ENCODE results near the gene TBC1D14.

DNA sequence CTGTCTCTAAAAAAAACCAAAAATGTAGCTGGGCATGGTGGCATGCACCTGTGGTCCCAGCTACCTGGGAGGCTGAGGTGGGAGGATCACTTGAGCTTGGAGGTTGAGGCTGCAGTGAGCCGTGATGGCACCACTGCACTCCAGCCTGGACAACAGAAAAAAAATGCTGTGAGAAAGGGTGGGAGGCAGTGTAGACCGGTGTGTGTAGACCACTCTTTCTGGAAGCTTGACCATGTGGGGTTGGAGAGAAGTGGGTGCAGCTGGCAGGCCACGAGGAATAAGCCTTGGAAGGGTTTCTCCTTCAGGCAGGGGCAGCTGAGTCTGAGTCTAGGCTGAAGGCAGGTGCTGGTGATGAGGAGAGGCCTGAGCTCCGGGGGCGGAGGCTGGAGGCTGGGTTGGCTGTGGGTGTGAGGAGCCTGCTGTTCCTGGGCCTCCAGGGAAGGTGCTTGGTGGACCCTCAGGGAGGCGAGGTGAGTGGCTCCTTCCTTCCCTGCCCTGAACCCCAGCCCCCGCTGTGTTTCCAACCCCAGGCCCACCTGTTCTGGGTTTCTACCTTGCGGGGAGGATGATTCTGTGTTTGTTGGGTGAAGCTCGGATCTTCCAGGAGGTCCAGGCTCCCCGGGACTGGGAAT lies 9.3 kb upstream of the TBC1D14 start:
- TF ChIP-seq, protein P1, sequence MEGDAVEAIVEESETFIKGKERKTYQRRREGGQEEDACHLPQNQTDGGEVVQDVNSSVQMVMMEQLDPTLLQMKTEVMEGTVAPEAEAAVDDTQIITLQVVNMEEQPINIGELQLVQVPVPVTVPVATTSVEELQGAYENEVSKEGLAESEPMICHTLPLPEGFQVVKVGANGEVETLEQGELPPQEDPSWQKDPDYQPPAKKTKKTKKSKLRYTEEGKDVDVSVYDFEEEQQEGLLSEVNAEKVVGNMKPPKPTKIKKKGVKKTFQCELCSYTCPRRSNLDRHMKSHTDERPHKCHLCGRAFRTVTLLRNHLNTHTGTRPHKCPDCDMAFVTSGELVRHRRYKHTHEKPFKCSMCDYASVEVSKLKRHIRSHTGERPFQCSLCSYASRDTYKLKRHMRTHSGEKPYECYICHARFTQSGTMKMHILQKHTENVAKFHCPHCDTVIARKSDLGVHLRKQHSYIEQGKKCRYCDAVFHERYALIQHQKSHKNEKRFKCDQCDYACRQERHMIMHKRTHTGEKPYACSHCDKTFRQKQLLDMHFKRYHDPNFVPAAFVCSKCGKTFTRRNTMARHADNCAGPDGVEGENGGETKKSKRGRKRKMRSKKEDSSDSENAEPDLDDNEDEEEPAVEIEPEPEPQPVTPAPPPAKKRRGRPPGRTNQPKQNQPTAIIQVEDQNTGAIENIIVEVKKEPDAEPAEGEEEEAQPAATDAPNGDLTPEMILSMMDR (IDR thresholded peaks at IDR 0.05) = no peak
- TF ChIP-seq POLR2A (IDR thresholded peaks at IDR 0.05) = no peak
